PC-3 (cell line): ENCODE data around the gene CELA2B. TPM values are rescaled to one million over a fixed set of nuclear protein-coding genes. Genes with fewer than 3 reads are reported as not detected.

Source experiments
- ATAC-seq: fragments of 200-7000 bp; cut with Tn5 transposase; 2 replicates; pipeline ENCODE4 v1.9.1; 2020; ENCODE audit warnings: mild to moderate bottlenecking, moderate library complexity
- BruUV-seq: library from RNA; stranded (reverse); fragments of 400-500 nt; replicated peaks from 2 replicates; lab custom pipeline; 2021; lab: Mats Ljungman, UMichigan
- CTCF ChIA-PET: fragments of 300-600 bp; sonication (Branson Sonifier 250); formaldehyde crosslinking; loops from one replicate; lab custom pipeline; 2022; ENCODE audit warnings: antibody characterized with exemption; lab: Charles Lee
- POLR2A ChIA-PET: fragments of 300-600 bp; sonication (Branson Sonifier 250); formaldehyde crosslinking; loops from one replicate; lab custom pipeline; 2022; ENCODE audit warnings: antibody characterized with exemption; ENCODE audit not compliant: unreplicated experiment; lab: Charles Lee
- DNase-seq: peaks from one replicate; pipeline ENCODE4 v3.0.0-alpha.2; 2015
- H2AFZ ChIP-seq: fragments of 300-600 bp; sonication (generic); 2 replicates; pipeline ENCODE4 v1.6.0; 2016; ENCODE audit warnings: antibody characterized with exemption, low read length
- H3F3A ChIP-seq: fragments of 300-600 bp; sonication (generic); one replicate; pipeline ENCODE4 v1.6.0; 2017; ENCODE audit warnings: antibody characterized with exemption, low read length, control low read depth, mild to moderate bottlenecking; ENCODE audit not compliant: unreplicated experiment
- H3K27ac ChIP-seq: fragments of 300-600 bp; sonication (generic); 2 replicates; pipeline ENCODE4 v1.5.1; 2016; ENCODE audit warnings: mild to moderate bottlenecking, low read length
- H3K27me3 ChIP-seq: fragments of 300-600 bp; sonication (generic); 2 replicates; pipeline ENCODE4 v1.6.1; 2016; ENCODE audit warnings: low read length, mixed read lengths
- H3K36me3 ChIP-seq: fragments of 300-600 bp; sonication (generic); 2 replicates; pipeline ENCODE4 v1.6.1; 2016; ENCODE audit warnings: low read depth, mixed run types, low read length, mixed read lengths
- H3K4me1 ChIP-seq: fragments of 300-600 bp; sonication (generic); 2 replicates; pipeline ENCODE4 v1.5.1; 2016; ENCODE audit warnings: low read length; ENCODE audit not compliant: insufficient read depth
- H3K4me2 ChIP-seq: fragments of 300-600 bp; sonication (generic); 2 replicates; pipeline ENCODE4 v1.6.0; 2016; ENCODE audit warnings: low read length
- H3K4me3 ChIP-seq: fragments of 300-600 bp; sonication (generic); 2 replicates; pipeline ENCODE4 v1.5.1; 2016; ENCODE audit warnings: mild to moderate bottlenecking, low read length, mixed read lengths
- H3K79me2 ChIP-seq: fragments of 300-600 bp; sonication (generic); 2 replicates; pipeline ENCODE4 v1.6.1; 2017; ENCODE audit warnings: low read length, mixed read lengths
- H3K9ac ChIP-seq: fragments of 300-600 bp; sonication (generic); 2 replicates; pipeline ENCODE4 v1.6.0; 2016; ENCODE audit warnings: mild to moderate bottlenecking, low read length
- H3K9me2 ChIP-seq: fragments of 300-600 bp; sonication (generic); replicated peaks from 2 replicates; pipeline ENCODE4 v1.6.1; 2016; ENCODE audit warnings: mixed run types, low read length, mixed read lengths
- H3K9me3 ChIP-seq: fragments of 300-600 bp; sonication (generic); 2 replicates; pipeline ENCODE4 v1.6.1; 2016; ENCODE audit warnings: low read length, mixed read lengths
- H4K20me1 ChIP-seq: fragments of 300-600 bp; sonication (generic); 2 replicates; pipeline ENCODE4 v1.6.1; 2016; ENCODE audit warnings: low read length, mixed read lengths
- CTCF ChIP-seq: fragments of 300-600 bp; sonication (generic); conservative IDR thresholded peaks from 2 replicates; pipeline ENCODE4 v1.5.1; 2017; ENCODE audit warnings: antibody characterized with exemption, low read depth, mild to moderate bottlenecking, low read length
- EZH2 ChIP-seq: fragments of 300-600 bp; sonication (generic); IDR thresholded peaks from one replicate; pipeline ENCODE4 v1.6.1; 2017; ENCODE audit warnings: antibody characterized with exemption, mild to moderate bottlenecking, low read length; ENCODE audit not compliant: unreplicated experiment
- EZH2phosphoT487 ChIP-seq: fragments of 300-600 bp; sonication (generic); IDR thresholded peaks from 2 replicates; pipeline ENCODE4 v1.6.1; 2018; ENCODE audit warnings: mild to moderate bottlenecking, antibody characterized with exemption, low read length, borderline replicate concordance
- intact Hi-C: fragments of 100-400 bp; cut with micrococcal nuclease; formaldehyde crosslinking; loops from 2 replicates; pipeline ENCODE4 v1.9.0; 2023
- total RNA-seq: library from RNA; depleted of rRNA; stranded (reverse); fragments of >200 nt; gene quantifications from 2 replicates; pipeline ENCODE4 v1.2.3, GENCODE V29; 2014

The CELA2B gene
- total RNA-seq, 1 experiment from 2014 or later, result not detected

- BruUV-seq, result no TSS peak
- TF ChIP-seq CTCF, result peak; percentile 81
- TF ChIP-seq EZH2, result no peak
- TF ChIP-seq EZH2phosphoT487, result no peak
- Histone ChIP-seq H3K36me3 (no peaks in the 10 kb centered on the region), H3K4me1 (no peaks in the 10 kb centered on the region), H4K20me1 (no peaks in the 10 kb centered on the region), H3K27ac (no peak overlapping the region), H3K9ac (no peak overlapping the region), H3K27me3 (no peaks in the 10 kb centered on the region), H2AFZ (no peak overlapping the region), H3K9me3 (no peaks in the 10 kb centered on the region), H3K79me2 (no peaks in the 10 kb centered on the region), H3K4me3 (no peak overlapping the region), H3K9me2 (no peaks in the 10 kb centered on the region), H3F3A (no peaks in the 10 kb centered on the region), H3K4me2 (no peak overlapping the region)
- DNase-seq (peak; percentile 71), ATAC-seq (peak; percentile 88)
- intact Hi-C loops, result loop anchor here (1.0 to 5.0 kb wide), 4 partner anchors 23 to 177 kb away; partner anchors contain the start of gene CASP9
- POLR2A ChIA-PET, result no interaction called here
- CTCF ChIA-PET, result no interaction called here
Observed at GRCh38 chr1:15501208-15502032, 25.5 kb downstream of the CELA2B start.

GRCh38 chr1:15504436-15504835 lies 28.5 kb downstream of the CELA2B start:
- no peak for ATAC-seq
- no peak for DNase-seq
- Histone ChIP-seq H3K36me3 (no peaks in the 10 kb centered on the region), H2AFZ (no peak overlapping the region), H3K4me3 (no peak overlapping the region), H3K9me3 (no peaks in the 10 kb centered on the region), H3K27me3 (no peaks in the 10 kb centered on the region), H3K9me2 (no peaks in the 10 kb centered on the region), H3K27ac (no peak overlapping the region), H3K4me2 (no peak overlapping the region), H3K9ac (no peak overlapping the region), H3F3A (no peaks in the 10 kb centered on the region), H3K4me1 (no peaks in the 10 kb centered on the region), H4K20me1 (no peaks in the 10 kb centered on the region), H3K79me2 (no peaks in the 10 kb centered on the region)
- intact Hi-C loops, result loop anchor here (5.0 kb wide), 1 partner anchor 52 kb away; no protein-coding TSS in a partner anchor
- TF ChIP-seq EZH2 (no peak), EZH2phosphoT487 (no peak), CTCF (no peak)
- ChIA-PET CTCF (no interaction called here), POLR2A (no interaction called here)
- no TSS peak for BruUV-seq

GRCh38 chr1:15506831-15507230 lies 30.9 kb downstream of the CELA2B start:
- intact Hi-C loops, result no loop called here

More at GRCh38 chr1:15506831-15507230, 30.9 kb downstream of the CELA2B start:
- no peak overlapping the region for H3K9ac ChIP-seq
- BruUV-seq, result no TSS peak
- no peak overlapping the region for H2AFZ ChIP-seq
- no peaks in the 10 kb centered on the region for H4K20me1 ChIP-seq
- DNase-seq, result no peak
- no peak overlapping the region for H3K27ac ChIP-seq
- CTCF ChIA-PET, result no interaction called here
- H3K4me2 ChIP-seq, result no peak overlapping the region
- H3K36me3 ChIP-seq, result no peaks in the 10 kb centered on the region
- POLR2A ChIA-PET, result no interaction called here
- no peak for ATAC-seq
- H3K4me1 ChIP-seq, result peaks cover 8% of the 10 kb centered on the region
- no peak overlapping the region for H3K4me3 ChIP-seq
- no peaks in the 10 kb centered on the region for H3K79me2 ChIP-seq
- H3K27me3 ChIP-seq, result no peaks in the 10 kb centered on the region
- no peaks in the 10 kb centered on the region for H3F3A ChIP-seq
- no peak for TF ChIP-seq CTCF
- no peak for TF ChIP-seq EZH2phosphoT487
- TF ChIP-seq EZH2, result no peak
- H3K9me3 ChIP-seq, result no peaks in the 10 kb centered on the region
- no peaks in the 10 kb centered on the region for H3K9me2 ChIP-seq
